ENCODE results near the gene DIP2B.

GRCh38 chr12:50677858-50678257, 173.1 kb downstream of the DIP2B start:
- TF ChIP-seq RELA (CRISPR knock-in tag; IDR thresholded peaks at IDR 0.05; ENCODE audit: borderline replicate concordance): no peak
- no peak for TF ChIP-seq FOXP1 (CRISPR knock-in tag; IDR thresholded peaks at IDR 0.05; ENCODE audit: borderline replicate concordance)
- TF ChIP-seq TP53 (CRISPR knock-in tag; IDR thresholded peaks at IDR 0.05): no peak
- no peak for TF ChIP-seq FOXP4 (CRISPR knock-in tag; IDR thresholded peaks at IDR 0.05)
- no peak for TF ChIP-seq MXD4 (CRISPR knock-in tag; IDR thresholded peaks at IDR 0.05; ENCODE audit: borderline replicate concordance)
- TF ChIP-seq CTCF (IDR thresholded peaks at IDR 0.05): no peak
- TF ChIP-seq ZSCAN18 (CRISPR knock-in tag; IDR thresholded peaks at IDR 0.05): no peak
- TF ChIP-seq ATF3 (CRISPR knock-in tag; conservative IDR thresholded peaks at IDR 0.05): no peak
